Thyroid gland (tissue), 4 donors: ENCODE results near the gene NIPSNAP2. TPM values are rescaled to one million over a fixed set of nuclear protein-coding genes. Genes with fewer than 3 reads are reported as not detected.

Experiments used
- DNase-seq, 2 donors: peaks; one replicate each; pipeline ENCODE4 v3.0.0-alpha.2; 2019
- H3K27ac ChIP-seq, 3 donors: fragments of 200-600 bp; sonication (generic); 1 replicate in 2 of 3; 2 replicates in 1 of 3; pipeline ENCODE4 v1.5.1; 2016 to 2019; ENCODE audit warnings: mild to moderate bottlenecking in 1 of 3, moderate library complexity in 1 of 3
- H3K27me3 ChIP-seq: fragments of 200-600 bp; sonication (generic); one replicate; pipeline ENCODE4 v1.5.1; 2019
- H3K36me3 ChIP-seq, 2 donors: fragments of 200-600 bp; sonication (generic); one replicate each; pipeline ENCODE4 v1.5.1; 2016 to 2019
- H3K4me1 ChIP-seq, 2 donors: fragments of 200-600 bp; sonication (generic); one replicate each; pipeline ENCODE4 v1.5.1; 2017 to 2019
- H3K4me3 ChIP-seq, 3 donors: fragments of 200-600 bp; sonication (generic); replicated peaks in 1 of 3; 1 replicate in 2 of 3; 2 replicates in 1 of 3; pipeline ENCODE4 v1.5.1; 2016; ENCODE audit warnings: mild to moderate bottlenecking in 1 of 3
- H3K9me3 ChIP-seq: fragments of 200-600 bp; sonication (generic); one replicate; pipeline ENCODE4 v1.5.1; 2017
- CTCF ChIP-seq, 6 experiments: fragments of 200-600 bp in 3 of 6; fragments of 450-650 bp in 3 of 6; sonication (generic) in 3 of 6; IDR thresholded peaks; one replicate each; pipeline ENCODE4 v1.5.1; 2016 to 2019; ENCODE audit warnings: antibody characterized with exemption in 6 of 6, mild to moderate bottlenecking in 2 of 6, inconsistent platforms in 1 of 6, moderate library complexity in 1 of 6
- POLR2A ChIP-seq, 2 donors: fragments of 450-650 bp; IDR thresholded peaks; one replicate each; pipeline ENCODE4 v1.6.1; 2017; ENCODE audit warnings: antibody characterized with exemption in 2 of 2, mild to moderate bottlenecking in 2 of 2, moderate library complexity in 1 of 2
- WGBS, 2 donors: methylation state at CpG; one replicate each; pipeline ENCODE4 v1.1.5; 2017; 5-methylcytosine and 5-hydroxymethylcytosine counted together
- intact Hi-C: fragments of 100-400 bp; cut with DNase I; formaldehyde crosslinking; loops from one replicate; pipeline ENCODE4 v1.15.1; 2023
- total RNA-seq, 4 donors: library from RNA; depleted of rRNA; stranded (reverse); fragments of >200 nt; gene quantifications; one replicate each; pipeline ENCODE4 v1.2.3, GENCODE V29; 2016

The NIPSNAP2 gene
- 100 to 1,000 TPM; 142 to 203 (median 175) TPM for total RNA-seq

- Histone ChIP-seq H3K4me3 (peak within 1 kb of the TSS; percentile 4 to 63 (median 45)), H3K27ac (peak within 1 kb of the TSS; percentile 89 to 98 (median 95)), H3K36me3 (no peaks in the 10 kb centered on the region), H3K9me3 (no peaks in the 10 kb centered on the region), H3K4me1 (peaks cover 8 to 20% of the 10 kb centered on the region in 2 donors), H3K27me3 (no peaks in the 10 kb centered on the region)
- 0 to 1% methylated on average over 11 to 17 of the region's 105 CpGs for WGBS, 2 donors
- peak in 4 of 6 experiments; percentile 18 to 84 (median 83) for TF ChIP-seq CTCF (IDR thresholded peaks at IDR 0.05)
- peak in 1 of 2 donors; percentile 81 for TF ChIP-seq POLR2A (IDR thresholded peaks at IDR 0.05)
- intact Hi-C loops = no loop called here
- DNase-seq = peak; percentile 84
Measured at GRCh38 chr7:55964261-55965099, at the start of gene NIPSNAP2. Gene NIPSNAP2, plus strand, starts transcription at chr7:55964585. Its CDS starts 25 bp downstream, at chr7:55964610.

GRCh38 chr7:55917771-55918170 is 46.6 kb upstream of the NIPSNAP2 start:
- 100% methylated on average over 1 of the region's 1 CpG for WGBS, 2 donors
- no peaks in the 10 kb centered on the region for H3K4me1 ChIP-seq
- intact Hi-C loops = no loop called here
- H3K27me3 ChIP-seq = no peaks in the 10 kb centered on the region
- no peaks in the 10 kb centered on the region for H3K9me3 ChIP-seq
- no peak overlapping the region for H3K27ac ChIP-seq
- DNase-seq = no peak
- peaks cover 0 to 1% of the 10 kb centered on the region in 2 donors for H3K36me3 ChIP-seq
- no peak for TF ChIP-seq POLR2A (IDR thresholded peaks at IDR 0.05)
- no peak for TF ChIP-seq CTCF (IDR thresholded peaks at IDR 0.05)
- no peak overlapping the region for H3K4me3 ChIP-seq

- H3K4me1 ChIP-seq = no peaks in the 10 kb centered on the region
- intact Hi-C loops = no loop called here
- H3K4me3 ChIP-seq = no peak overlapping the region
- H3K27ac ChIP-seq = no peak overlapping the region
- no peaks in the 10 kb centered on the region for H3K9me3 ChIP-seq
- no peaks in the 10 kb centered on the region for H3K27me3 ChIP-seq
- no peak for TF ChIP-seq CTCF (IDR thresholded peaks at IDR 0.05)
- TF ChIP-seq POLR2A (IDR thresholded peaks at IDR 0.05) = no peak
- DNase-seq = no peak
- 91 to 92% methylated on average over 5 of the region's 5 CpGs for WGBS, 2 donors
- H3K36me3 ChIP-seq = peaks cover 4 to 7% of the 10 kb centered on the region in 2 donors
Measured at GRCh38 chr7:55928006-55928767, 36.2 kb upstream of the NIPSNAP2 start.

GRCh38 chr7:55931421-55932151 is 32.8 kb upstream of the NIPSNAP2 start:
- Histone ChIP-seq H3K36me3 (no peaks in the 10 kb centered on the region), H3K4me3 (no peak overlapping the region), H3K4me1 (no peaks in the 10 kb centered on the region), H3K27ac (no peak overlapping the region), H3K27me3 (no peaks in the 10 kb centered on the region), H3K9me3 (no peaks in the 10 kb centered on the region)
- DNase-seq = no peak
- 71 to 94% methylated on average over 5 of the region's 5 CpGs for WGBS, 2 donors
- intact Hi-C loops = no loop called here
- TF ChIP-seq POLR2A (IDR thresholded peaks at IDR 0.05) = no peak
- TF ChIP-seq CTCF (IDR thresholded peaks at IDR 0.05) = no peak
